Panc1 (cell line): ENCODE results near the gene NR6A1.

ENCODE experiments used
- POLR2AphosphoS5 ChIP-seq: IDR thresholded peaks from 2 replicates; pipeline ENCODE4 v1.6.1; 2012; ENCODE audit warnings: mild to moderate bottlenecking, low read depth, low read length, moderate library complexity
- REST ChIP-seq, 2 experiments: IDR thresholded peaks; 2 replicates each; pipeline ENCODE4 v1.6.1; 2011 to 2012; ENCODE audit warnings: low read depth in 2 of 2, control low read depth in 1 of 2, low read length in 1 of 2, mild to moderate bottlenecking in 1 of 2, moderate library complexity in 1 of 2; ENCODE audit not compliant: insufficient read depth in 1 of 2
- SIN3A ChIP-seq: IDR thresholded peaks from 2 replicates; pipeline ENCODE4 v1.6.1; 2012; ENCODE audit warnings: low read depth, mild to moderate bottlenecking, low read length, moderate library complexity, borderline replicate concordance; ENCODE audit not compliant: insufficient read depth
- TCF7L2 ChIP-seq: IDR thresholded peaks from 2 replicates; pipeline ENCODE4 v1.6.1; 2011; ENCODE audit warnings: mild to moderate bottlenecking, low read depth, low read length, inconsistent platforms
- TF ChIP-seq, protein P1 (sequence below): fragments of 450-650 bp; IDR thresholded peaks from 2 replicates; pipeline ENCODE4 v1.5.1; 2017; ENCODE audit warnings: mild to moderate bottlenecking

GRCh38 chr9:124673063-124673462 is 98.0 kb downstream of the NR6A1 start:
- TF ChIP-seq, protein P1, sequence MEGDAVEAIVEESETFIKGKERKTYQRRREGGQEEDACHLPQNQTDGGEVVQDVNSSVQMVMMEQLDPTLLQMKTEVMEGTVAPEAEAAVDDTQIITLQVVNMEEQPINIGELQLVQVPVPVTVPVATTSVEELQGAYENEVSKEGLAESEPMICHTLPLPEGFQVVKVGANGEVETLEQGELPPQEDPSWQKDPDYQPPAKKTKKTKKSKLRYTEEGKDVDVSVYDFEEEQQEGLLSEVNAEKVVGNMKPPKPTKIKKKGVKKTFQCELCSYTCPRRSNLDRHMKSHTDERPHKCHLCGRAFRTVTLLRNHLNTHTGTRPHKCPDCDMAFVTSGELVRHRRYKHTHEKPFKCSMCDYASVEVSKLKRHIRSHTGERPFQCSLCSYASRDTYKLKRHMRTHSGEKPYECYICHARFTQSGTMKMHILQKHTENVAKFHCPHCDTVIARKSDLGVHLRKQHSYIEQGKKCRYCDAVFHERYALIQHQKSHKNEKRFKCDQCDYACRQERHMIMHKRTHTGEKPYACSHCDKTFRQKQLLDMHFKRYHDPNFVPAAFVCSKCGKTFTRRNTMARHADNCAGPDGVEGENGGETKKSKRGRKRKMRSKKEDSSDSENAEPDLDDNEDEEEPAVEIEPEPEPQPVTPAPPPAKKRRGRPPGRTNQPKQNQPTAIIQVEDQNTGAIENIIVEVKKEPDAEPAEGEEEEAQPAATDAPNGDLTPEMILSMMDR: no peak
- no peak for TF ChIP-seq REST (IDR thresholded peaks at IDR 0.05; ENCODE audit: insufficient read depth in 1 of 2, low read depth in 2 of 2, low read length in 1 of 2)
- no peak for TF ChIP-seq SIN3A
- no peak for TF ChIP-seq POLR2AphosphoS5
- TF ChIP-seq TCF7L2: no peak
